OCI-LY7 (cell line): Measurements from ENCODE around the gene PPEF2. TPM values are rescaled to one million over a fixed set of nuclear protein-coding genes. Genes with fewer than 3 reads are reported as not detected.

ENCODE experiments used
- BruUV-seq: library from RNA; stranded (reverse); fragments of 400-500 nt; replicated peaks from 2 replicates; lab custom pipeline; 2021; lab: Mats Ljungman, UMichigan
- CTCF ChIA-PET: fragments of 300-600 bp; sonication (Branson Sonifier 250); formaldehyde crosslinking; loops from one replicate; lab custom pipeline; 2022; ENCODE audit warnings: antibody characterized with exemption; ENCODE audit not compliant: unreplicated experiment; lab: Charles Lee
- POLR2A ChIA-PET: fragments of 300-600 bp; sonication (Branson Sonifier 250); formaldehyde crosslinking; loops from one replicate; lab custom pipeline; 2022; ENCODE audit warnings: antibody characterized with exemption; lab: Charles Lee
- DNase-seq: peaks from one replicate; pipeline ENCODE4 v3.0.0-alpha.2; 2015; ENCODE audit warnings: low spot score
- H2AFZ ChIP-seq: fragments of 200-600 bp; sonication (generic), shearing (Covaris generic); 2 replicates; pipeline ENCODE4 v1.6.1; 2014; ENCODE audit warnings: mild to moderate bottlenecking, antibody characterized with exemption, low read length, moderate library complexity
- H3K27ac ChIP-seq: fragments of 200-600 bp; sonication (generic); 2 replicates; pipeline ENCODE4 v1.5.1; 2014; ENCODE audit warnings: mixed run types, low read depth, mild to moderate bottlenecking, moderate library complexity, low read length, inconsistent platforms; ENCODE audit not compliant: poor library complexity, severe bottlenecking
- H3K36me3 ChIP-seq: fragments of 200-600 bp; sonication (generic); 2 replicates; pipeline ENCODE4 v1.6.1; 2014; ENCODE audit warnings: mild to moderate bottlenecking, antibody characterized with exemption, low read length, moderate library complexity, mixed read lengths; ENCODE audit not compliant: insufficient read depth
- H3K4me1 ChIP-seq: fragments of 200-600 bp; sonication (generic); 2 replicates; pipeline ENCODE4 v1.5.1; 2014; ENCODE audit warnings: mild to moderate bottlenecking, low read length; ENCODE audit not compliant: insufficient read depth, poor library complexity, severe bottlenecking
- H3K4me2 ChIP-seq: fragments of 200-600 bp; sonication (generic); 2 replicates; pipeline ENCODE4 v1.6.1; 2014; ENCODE audit warnings: mild to moderate bottlenecking, low read length
- H3K4me3 ChIP-seq: fragments of 200-600 bp; sonication (generic); 2 replicates; pipeline ENCODE4 v1.5.1; 2014; ENCODE audit warnings: mild to moderate bottlenecking, low read depth, low read length; ENCODE audit not compliant: poor library complexity, severe bottlenecking
- H3K79me2 ChIP-seq: fragments of 200-600 bp; sonication (generic); 2 replicates; pipeline ENCODE4 v1.6.1; 2016; ENCODE audit warnings: low read depth, mild to moderate bottlenecking, low read length, moderate library complexity, mixed read lengths; ENCODE audit not compliant: insufficient read depth
- H3K9me2 ChIP-seq: fragments of 200-600 bp; sonication (generic); 2 replicates; pipeline ENCODE4 v1.6.1; 2016; ENCODE audit warnings: mild to moderate bottlenecking, low read length, mixed read lengths; ENCODE audit not compliant: insufficient read depth
- H3K9me3 ChIP-seq: fragments of 200-600 bp; sonication (generic); 2 replicates; pipeline ENCODE4 v1.6.1; 2014; ENCODE audit warnings: mild to moderate bottlenecking, mixed run types, low read length, mixed read lengths
- H4K20me1 ChIP-seq: fragments of 200-600 bp; sonication (generic); 2 replicates; pipeline ENCODE4 v1.6.1; 2014; ENCODE audit warnings: mild to moderate bottlenecking, antibody characterized with exemption, low read length, moderate library complexity, mixed read lengths; ENCODE audit not compliant: insufficient read depth
- CTCF ChIP-seq: fragments of 200-600 bp; sonication (generic); conservative IDR thresholded peaks from 2 replicates; pipeline ENCODE4 v1.5.1; 2014; ENCODE audit warnings: mild to moderate bottlenecking, antibody characterized with exemption, low read length, moderate library complexity, mixed read lengths
- EZH2phosphoT487 ChIP-seq: fragments of 200-600 bp; sonication (generic); IDR thresholded peaks from 2 replicates; pipeline ENCODE4 v1.6.1; 2018; ENCODE audit warnings: low read depth, borderline replicate concordance, mild to moderate bottlenecking, mixed run types, antibody characterized with exemption, low read length, moderate library complexity, mixed read lengths
- intact Hi-C: fragments of 100-400 bp; cut with micrococcal nuclease; formaldehyde crosslinking; loops from one replicate; pipeline ENCODE4 v1.10.0; 2022; ENCODE audit not compliant: unreplicated experiment
- small RNA-seq: library from RNA; depleted of rRNA; stranded (forward); fragments of <200 nt; gene quantifications from one replicate; pipeline ENCODE3, GENCODE V24; 2014
- total RNA-seq, 2 experiments: library from RNA; depleted of rRNA in 1 of 2; stranded (reverse); fragments of >200 nt in 1 of 2; shearing (Covaris generic) in 1 of 2; gene quantifications; 2 replicates each; pipeline ENCODE4 v1.2.3, GENCODE V29; 2014 to 2022

The PPEF2 gene
- total RNA-seq, 2 experiments from 2014 or later: 0.42 TPM; not detected in 1

DNA sequence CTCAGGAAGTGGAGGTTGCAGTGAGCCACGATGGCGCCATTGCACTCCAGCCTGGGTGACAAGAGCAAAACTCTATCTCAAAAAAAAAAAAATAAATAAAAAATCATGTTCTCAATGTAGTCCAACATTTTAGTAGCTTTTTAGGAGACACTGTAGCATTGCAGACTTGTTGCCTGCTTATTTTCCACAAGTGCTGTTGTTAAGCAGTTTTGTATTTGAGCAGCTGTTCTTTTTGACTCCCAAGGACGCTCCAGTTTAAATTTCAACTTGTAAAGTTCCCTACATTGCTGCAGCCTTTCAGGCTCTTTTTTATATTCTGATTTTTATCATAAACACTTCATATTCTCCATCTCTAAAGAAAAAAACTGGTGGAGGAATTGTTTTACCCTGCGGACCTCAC is 83.1 kb downstream of the PPEF2 start:
- POLR2A ChIA-PET: interaction anchor here (0.7 kb wide), 2 partner anchors 79 to 171 kb away, joined by 3 to 6 read pairs; no protein-coding TSS in a partner anchor
- Histone ChIP-seq H3K9me3 (no peaks in the 10 kb centered on the region), H3K9me2 (no peaks in the 10 kb centered on the region), H3K4me3 (no peak overlapping the region), H4K20me1 (no peaks in the 10 kb centered on the region), H3K27ac (no peak overlapping the region), H2AFZ (no peak overlapping the region), H3K4me2 (no peak overlapping the region), H3K36me3 (peaks cover 18% of the 10 kb centered on the region), H3K79me2 (no peaks in the 10 kb centered on the region), H3K4me1 (no peaks in the 10 kb centered on the region)
- BruUV-seq: no TSS peak
- CTCF ChIA-PET: no interaction called here
- intact Hi-C loops: loop anchor here (10.0 kb wide), 1 partner anchor 164 kb away; no protein-coding TSS in a partner anchor
- DNase-seq: no peak
- no peak for TF ChIP-seq CTCF
- TF ChIP-seq EZH2phosphoT487: no peak

- CTCF ChIA-PET: no interaction called here
- BruUV-seq: no TSS peak
- no peak overlapping the region for H3K4me2 ChIP-seq
Measured at GRCh38 chr4:75817901-75818300, 84.4 kb downstream of the PPEF2 start.

More at GRCh38 chr4:75817901-75818300, 84.4 kb downstream of the PPEF2 start:
- intact Hi-C loops: loop anchor here (10.0 kb wide), 1 partner anchor 163 kb away; no protein-coding TSS in a partner anchor
- Histone ChIP-seq H3K4me1 (no peaks in the 10 kb centered on the region), H3K9me2 (no peaks in the 10 kb centered on the region), H3K79me2 (no peaks in the 10 kb centered on the region), H3K27ac (no peak overlapping the region), H2AFZ (no peak overlapping the region), H3K9me3 (no peaks in the 10 kb centered on the region), H4K20me1 (no peaks in the 10 kb centered on the region), H3K4me3 (no peak overlapping the region), H3K36me3 (peaks cover 30% of the 10 kb centered on the region)
- POLR2A ChIA-PET: interaction anchor here (0.6 kb wide), 3 partner anchors 30 to 443 kb away, joined by 3 to 5 read pairs (median 3); no protein-coding TSS in a partner anchor
- no peak for DNase-seq
- no peak for TF ChIP-seq EZH2phosphoT487

Small RNAs within 50 kb of the gene (small RNA-seq; reads per million reads assigned to genes)
- 0.16 reads per million for gene RNU2-16P

Other genes starting within 250 kb of the PPEF2 start
- 55.9 and 56.7 TPM in 2 replicates for gene G3BP2, start 229.0 kb downstream of the PPEF2 start, total RNA-seq (2014; rRNA removed; shearing (Covaris generic))
- 137 and 147 TPM in 2 replicates for gene G3BP2, start 229.0 kb downstream of the PPEF2 start, total RNA-seq (2022)
- gene USO1, start 177.9 kb downstream of the PPEF2 start, total RNA-seq (2014; rRNA removed; shearing (Covaris generic)): 38.0 and 40.5 TPM in 2 replicates
- 54.6 and 57.3 TPM in 2 replicates for gene USO1, start 177.9 kb downstream of the PPEF2 start, total RNA-seq (2022)
- gene NAAA, start 38.6 kb upstream of the PPEF2 start, total RNA-seq (2014; rRNA removed; shearing (Covaris generic)): 21.5 and 29.9 TPM in 2 replicates
- gene NAAA, start 38.6 kb upstream of the PPEF2 start, total RNA-seq (2022): 15.3 and 19.3 TPM in 2 replicates
- 21.4 and 23.0 TPM in 2 replicates for gene SDAD1, start 88.5 kb upstream of the PPEF2 start, total RNA-seq (2014; rRNA removed; shearing (Covaris generic))
- gene SDAD1, start 88.5 kb upstream of the PPEF2 start, total RNA-seq (2022): 42.7 and 46.7 TPM in 2 replicates
- gene CXCL9, start 105.1 kb upstream of the PPEF2 start, total RNA-seq (2014; rRNA removed; shearing (Covaris generic)): 0.13 TPM in 1 of 2 replicates, not detected in the other
- gene CXCL9, start 105.1 kb upstream of the PPEF2 start, total RNA-seq (2022): not detected in 2 replicates
- gene CXCL10, start 121.0 kb upstream of the PPEF2 start, total RNA-seq (2014; rRNA removed; shearing (Covaris generic)): not detected in 2 replicates
- gene CXCL10, start 121.0 kb upstream of the PPEF2 start, total RNA-seq (2022): not detected in 2 replicates
- gene CXCL11, start 133.6 kb upstream of the PPEF2 start, total RNA-seq (2014; rRNA removed; shearing (Covaris generic)): not detected in 2 replicates
- 0.40 TPM in 1 of 2 replicates, not detected in the other for gene CXCL11, start 133.6 kb upstream of the PPEF2 start, total RNA-seq (2022)
- not detected in 2 replicates for gene ART3, start 172.3 kb upstream of the PPEF2 start, total RNA-seq (2014; rRNA removed; shearing (Covaris generic))
- not detected in 2 replicates for gene ART3, start 172.3 kb upstream of the PPEF2 start, total RNA-seq (2022)
- 29.2 and 40.2 TPM in 2 replicates for gene NUP54, start 245.9 kb upstream of the PPEF2 start, total RNA-seq (2014; rRNA removed; shearing (Covaris generic))
- 50.8 and 52.6 TPM in 2 replicates for gene NUP54, start 245.9 kb upstream of the PPEF2 start, total RNA-seq (2022)